Mesenchymal stem cell (in vitro differentiated cells and primary cell): ENCODE data around the gene EFEMP1.

Experiments
- DNase-seq: peaks from one replicate; pipeline ENCODE4 v3.0.0-alpha.2; 2013
- H2AFZ ChIP-seq: one replicate; pipeline ENCODE4 v1.6.1; 2013; ENCODE audit warnings: low read depth, mild to moderate bottlenecking, control low read depth, inconsistent platforms, low read length, moderate library complexity
- H2AK5ac ChIP-seq: 2 replicates; pipeline ENCODE4 v1.6.1; 2013; ENCODE audit warnings: low read length, moderate library complexity, mild to moderate bottlenecking, inconsistent platforms; ENCODE audit not compliant: severe bottlenecking
- H2BK120ac ChIP-seq: one replicate; pipeline ENCODE4 v1.6.1; 2013; ENCODE audit warnings: low read depth, mild to moderate bottlenecking, inconsistent platforms, low read length, moderate library complexity
- H2BK12ac ChIP-seq, 2 experiments: one replicate each; pipeline ENCODE4 v1.6.1; 2013; ENCODE audit warnings: inconsistent platforms in 2 of 2, low read length in 2 of 2, mild to moderate bottlenecking in 2 of 2, moderate library complexity in 2 of 2, control low read depth in 1 of 2
- H2BK15ac ChIP-seq: one replicate; pipeline ENCODE4 v1.6.1; 2013; ENCODE audit warnings: mild to moderate bottlenecking, low read depth, inconsistent platforms; ENCODE audit not compliant: poor library complexity, severe bottlenecking
- H2BK5ac ChIP-seq: 2 replicates; pipeline ENCODE4 v1.6.1; 2013; ENCODE audit warnings: low read depth, mild to moderate bottlenecking, low read length, control low read depth, inconsistent platforms; ENCODE audit not compliant: poor library complexity, severe bottlenecking
- H3K14ac ChIP-seq, 2 experiments: one replicate each; pipeline ENCODE4 v1.6.1; 2013; ENCODE audit warnings: inconsistent platforms in 2 of 2, low read length in 2 of 2, control low read depth in 1 of 2, mild to moderate bottlenecking in 1 of 2, moderate library complexity in 1 of 2
- H3K18ac ChIP-seq, 2 experiments: one replicate each; pipeline ENCODE4 v1.6.1; 2013; ENCODE audit warnings: inconsistent platforms in 2 of 2, low read length in 2 of 2, control low read depth in 1 of 2, low read depth in 1 of 2, mild to moderate bottlenecking in 1 of 2
- H3K23ac ChIP-seq, 2 experiments: one replicate each; pipeline ENCODE4 v1.6.1; 2013; ENCODE audit warnings: inconsistent platforms in 2 of 2, low read length in 2 of 2, mild to moderate bottlenecking in 2 of 2, moderate library complexity in 2 of 2, control low read depth in 1 of 2
- H3K27ac ChIP-seq: 2 replicates; pipeline ENCODE4 v1.5.1; 2013; ENCODE audit warnings: mild to moderate bottlenecking, moderate library complexity, low read length, control low read depth, inconsistent platforms; ENCODE audit not compliant: poor library complexity, severe bottlenecking
- H3K27me3 ChIP-seq, 2 experiments: 2 replicates each; pipeline versions ENCODE4 v1.6.1 to v1.7.0; 2013; ENCODE audit warnings: low read length in 2 of 2, mild to moderate bottlenecking in 2 of 2, moderate library complexity in 2 of 2, control low read depth in 1 of 2, inconsistent platforms in 1 of 2; ENCODE audit not compliant: control insufficient read depth in 1 of 2, insufficient read depth in 1 of 2
- H3K36me3 ChIP-seq, 2 experiments: 2 replicates each; pipeline versions ENCODE4 v1.6.1 to v1.7.0; 2013; ENCODE audit warnings: low read length in 2 of 2, control low read depth in 1 of 2, inconsistent platforms in 1 of 2, low read depth in 1 of 2, mild to moderate bottlenecking in 1 of 2; ENCODE audit not compliant: insufficient read depth in 2 of 2, control insufficient read depth in 1 of 2
- H3K4ac ChIP-seq, 2 experiments: one replicate each; pipeline ENCODE4 v1.6.1; 2013; ENCODE audit warnings: inconsistent platforms in 2 of 2, low read length in 2 of 2, mild to moderate bottlenecking in 2 of 2, moderate library complexity in 2 of 2, control low read depth in 1 of 2, low read depth in 1 of 2
- H3K4me1 ChIP-seq: 2 replicates; pipeline ENCODE4 v1.6.1; 2013; ENCODE audit warnings: low read depth, low read length, control low read depth; ENCODE audit not compliant: control insufficient read depth, insufficient read depth
- H3K4me2 ChIP-seq: 2 replicates; pipeline ENCODE4 v1.6.1; 2013; ENCODE audit warnings: low read length, mild to moderate bottlenecking, inconsistent platforms; ENCODE audit not compliant: poor library complexity, severe bottlenecking
- H3K4me3 ChIP-seq, 2 experiments: 2 replicates each; pipeline versions ENCODE4 v1.5.1 to v1.7.0; 2013; ENCODE audit warnings: low read length in 2 of 2, mild to moderate bottlenecking in 2 of 2, control low read depth in 1 of 2, low read depth in 1 of 2; ENCODE audit not compliant: insufficient read depth in 1 of 2
- H3K79me1 ChIP-seq: replicated peaks from 2 replicates; pipeline ENCODE4 v1.6.1; 2013; ENCODE audit warnings: mild to moderate bottlenecking, control low read depth, low read length, inconsistent platforms; ENCODE audit not compliant: poor library complexity, severe bottlenecking
- H3K9ac ChIP-seq: 2 replicates; pipeline ENCODE4 v1.7.0; 2013; ENCODE audit warnings: mild to moderate bottlenecking, low read length, moderate library complexity
- H3K9me3 ChIP-seq: 2 replicates; pipeline ENCODE4 v1.7.0; 2013; ENCODE audit warnings: mild to moderate bottlenecking, low read length; ENCODE audit not compliant: control insufficient read depth
- H4K8ac ChIP-seq: one replicate; pipeline ENCODE4 v1.6.1; 2013; ENCODE audit warnings: inconsistent platforms, mild to moderate bottlenecking, low read length, moderate library complexity
- H4K91ac ChIP-seq: one replicate; pipeline ENCODE4 v1.6.1; 2013; ENCODE audit warnings: mild to moderate bottlenecking, low read length, inconsistent platforms
- WGBS: methylation state at CpG from one replicate; pipeline ENCODE4 v1.1.7; 2013; ENCODE audit warnings: mixed read lengths; 5-methylcytosine and 5-hydroxymethylcytosine counted together

Gene EFEMP1

DNA sequence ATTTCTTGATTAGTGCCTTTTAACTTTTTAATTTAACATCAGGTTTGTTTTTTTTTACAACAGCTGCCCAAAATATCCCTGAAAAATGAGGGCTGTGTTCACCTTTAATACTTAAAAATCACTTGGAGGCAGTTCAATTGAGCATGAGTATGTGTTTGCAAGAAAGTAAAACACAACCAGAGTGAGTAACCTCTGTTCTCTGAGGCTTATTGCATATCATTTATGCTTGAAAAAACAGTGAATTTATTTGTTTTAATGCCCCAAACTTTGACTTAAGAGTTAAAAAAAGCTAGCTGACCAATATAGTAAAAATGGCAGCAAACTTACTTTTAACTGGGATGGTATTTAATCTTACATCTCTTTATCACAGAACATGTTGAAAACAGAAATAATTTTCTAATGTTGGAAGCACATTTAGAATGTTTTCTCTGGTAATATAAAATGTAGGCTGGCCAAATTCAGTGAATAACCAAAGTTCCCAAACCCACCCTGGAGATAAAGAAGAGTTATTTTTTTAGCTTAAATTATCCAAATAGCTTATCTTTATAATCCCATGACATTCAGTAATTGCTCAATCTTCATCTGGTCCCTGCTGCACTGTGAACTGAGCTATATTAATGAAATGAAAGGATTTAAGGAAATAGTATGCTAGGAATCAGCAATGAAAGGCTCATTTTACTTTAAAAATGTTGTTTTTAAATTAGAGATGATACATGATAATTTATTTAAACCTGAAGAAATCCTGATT is 24.8 kb upstream of the EFEMP1 start:
- Histone ChIP-seq H3K36me3 (no peaks in the 10 kb centered on the region), H3K4me2 (no peak overlapping the region), H3K27me3 (peaks cover 0 to 27% of the 10 kb centered on the region in 2 experiments), H2BK15ac (no peak overlapping the region), H3K4me3 (no peak overlapping the region), H3K79me1 (no peaks in the 10 kb centered on the region), H2AK5ac (no peak overlapping the region), H3K14ac (no peak overlapping the region), H2BK5ac (no peak overlapping the region), H3K18ac (no peak overlapping the region), H3K4ac (no peak overlapping the region), H3K9ac (peak overlapping the region; percentile 49), H3K9me3 (no peaks in the 10 kb centered on the region), H3K23ac (no peak overlapping the region), H2BK12ac (no peak overlapping the region), H3K4me1 (no peaks in the 10 kb centered on the region), H3K27ac (no peak overlapping the region), H4K91ac (no peak overlapping the region), H2AFZ (no peak overlapping the region), H4K8ac (no peak overlapping the region), H2BK120ac (no peak overlapping the region)
- no peak for DNase-seq

DNA sequence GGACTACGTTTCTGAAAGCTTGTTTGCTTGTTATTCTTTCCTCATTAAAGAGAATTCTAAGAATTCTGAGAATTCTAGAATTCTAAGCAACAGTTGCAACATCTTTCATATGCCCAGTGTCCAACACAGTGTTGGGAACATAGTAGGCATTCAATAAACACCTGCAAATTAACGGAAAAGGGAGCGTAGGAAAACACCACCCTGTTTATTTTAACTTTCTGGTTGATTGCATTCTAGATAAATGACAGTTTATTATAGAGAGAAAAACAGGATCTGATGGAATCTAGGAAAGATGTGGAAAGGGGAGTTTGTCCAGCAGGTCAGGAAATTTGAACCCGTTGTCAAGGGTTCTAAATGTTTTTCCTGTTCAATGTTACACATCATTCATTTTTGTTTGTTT is 24.2 kb upstream of the EFEMP1 start:
- H3K4ac ChIP-seq, result no peak overlapping the region
- no peak overlapping the region for H3K9ac ChIP-seq
- no peak overlapping the region for H2BK15ac ChIP-seq
- no peaks in the 10 kb centered on the region for H3K9me3 ChIP-seq
- no peak overlapping the region for H3K23ac ChIP-seq
- H3K27me3 ChIP-seq, result peaks cover 0 to 27% of the 10 kb centered on the region in 2 experiments
- H2AK5ac ChIP-seq, result no peak overlapping the region
- no peak overlapping the region for H2BK12ac ChIP-seq
- no peak overlapping the region for H2BK5ac ChIP-seq
- WGBS, result no CpG with 5 or more reads among the region's 4 CpGs
- no peak for DNase-seq
- no peaks in the 10 kb centered on the region for H3K4me1 ChIP-seq
- H3K79me1 ChIP-seq, result no peaks in the 10 kb centered on the region
- no peak overlapping the region for H3K14ac ChIP-seq
- H3K36me3 ChIP-seq, result no peaks in the 10 kb centered on the region
- no peak overlapping the region for H3K4me2 ChIP-seq
- H4K91ac ChIP-seq, result no peak overlapping the region
- no peak overlapping the region for H3K4me3 ChIP-seq
- no peak overlapping the region for H4K8ac ChIP-seq
- no peak overlapping the region for H3K18ac ChIP-seq
- H3K27ac ChIP-seq, result no peak overlapping the region
- no peak overlapping the region for H2AFZ ChIP-seq
- no peak overlapping the region for H2BK120ac ChIP-seq

GRCh38 chr2:55946793-55947192 is 23.2 kb upstream of the EFEMP1 start:
- no peaks in the 10 kb centered on the region for H3K36me3 ChIP-seq
- H4K91ac ChIP-seq, result no peak overlapping the region
- no peak overlapping the region for H3K23ac ChIP-seq
- no peak overlapping the region for H2BK5ac ChIP-seq
- H2BK120ac ChIP-seq, result no peak overlapping the region
- no peak overlapping the region for H2BK15ac ChIP-seq
- no peaks in the 10 kb centered on the region for H3K4me1 ChIP-seq
- no peak overlapping the region for H3K4me3 ChIP-seq
- no peak overlapping the region for H2AFZ ChIP-seq
- no peak overlapping the region for H3K4ac ChIP-seq
- H2AK5ac ChIP-seq, result no peak overlapping the region
- H4K8ac ChIP-seq, result no peak overlapping the region
- no peak overlapping the region for H3K9ac ChIP-seq
- no peak overlapping the region for H3K4me2 ChIP-seq
- no peak for DNase-seq
- H2BK12ac ChIP-seq, result no peak overlapping the region
- H3K79me1 ChIP-seq, result no peaks in the 10 kb centered on the region
- H3K9me3 ChIP-seq, result no peaks in the 10 kb centered on the region
- peaks cover 0 to 17% of the 10 kb centered on the region in 2 experiments for H3K27me3 ChIP-seq
- no peak overlapping the region for H3K27ac ChIP-seq
- WGBS, result 100% methylated on average over 1 of the region's 1 CpG
- no peak overlapping the region for H3K14ac ChIP-seq
- no peak overlapping the region for H3K18ac ChIP-seq

GRCh38 chr2:55943466-55943865 is 19.9 kb upstream of the EFEMP1 start:
- H4K8ac ChIP-seq, result no peak overlapping the region
- H3K27ac ChIP-seq, result no peak overlapping the region
- H3K4me1 ChIP-seq, result no peaks in the 10 kb centered on the region
- no peak overlapping the region for H3K18ac ChIP-seq
- no peak overlapping the region for H3K4me2 ChIP-seq
- H2BK15ac ChIP-seq, result no peak overlapping the region
- H3K9me3 ChIP-seq, result no peaks in the 10 kb centered on the region
- no peak overlapping the region for H2BK12ac ChIP-seq
- H3K4me3 ChIP-seq, result no peak overlapping the region
- H3K4ac ChIP-seq, result no peak overlapping the region
- H3K27me3 ChIP-seq, result no peaks in the 10 kb centered on the region
- H2AK5ac ChIP-seq, result no peak overlapping the region
- H3K23ac ChIP-seq, result no peak overlapping the region
- no peak overlapping the region for H3K9ac ChIP-seq
- no peak overlapping the region for H3K14ac ChIP-seq
- H2BK120ac ChIP-seq, result no peak overlapping the region
- no peak overlapping the region for H4K91ac ChIP-seq
- H2AFZ ChIP-seq, result no peak overlapping the region
- no peak overlapping the region for H2BK5ac ChIP-seq
- H3K36me3 ChIP-seq, result no peaks in the 10 kb centered on the region
- DNase-seq, result no peak
- no CpG with 5 or more reads among the region's 1 CpG for WGBS
- no peaks in the 10 kb centered on the region for H3K79me1 ChIP-seq
